Loucy (cell line): Measurements from ENCODE around the gene SHC3.

ENCODE experiments used
- CTCF ChIP-seq: fragments of 200-600 bp; sonication (generic); conservative IDR thresholded peaks from 2 replicates; pipeline ENCODE4 v1.5.1; 2014; ENCODE audit warnings: mild to moderate bottlenecking, antibody characterized with exemption, low read length
- EZH2phosphoT487 ChIP-seq: fragments of 200-600 bp; IDR thresholded peaks from 2 replicates; pipeline ENCODE4 v1.6.1; 2018; ENCODE audit warnings: antibody characterized with exemption, mild to moderate bottlenecking, moderate library complexity, borderline replicate concordance

GRCh38 chr9:89134709-89135108 lies 43.9 kb downstream of the SHC3 start:
- no peak for TF ChIP-seq CTCF
- TF ChIP-seq EZH2phosphoT487 = no peak
